Activated CD8-positive, alpha-beta memory T cell treated with anti-CD3 and anti-CD28 coated beads for 1 hour (primary cell): Measurements from ENCODE around the gene IMP3.
"Not testable (repeated sequence)": the region's sequence is repeated elsewhere in the genome, so short reads cannot be mapped to it uniquely, and the experiment has no call there.

Experiments
- DNase-seq, 2 donors: peaks; one replicate each; pipeline ENCODE4 v3.0.0-alpha.2; 2020; ENCODE audit warnings: low read depth in 1 of 2; ENCODE audit errors: extremely low read depth in 1 of 2

The IMP3 gene

GRCh38 chr15:75639709-75640482 is at the start of gene IMP3:
IMP3 (minus strand) TSS chr15:75640224; CDS start chr15:75640168, 56 bp downstream.
- DNase-seq: peak; percentile 79 to 82

GRCh38 chr15:75689429-75689828 is 49.4 kb upstream of the IMP3 start:
- not testable (repeated sequence) for DNase-seq

- DNase-seq: no peak
Observed at GRCh38 chr15:75688831-75689230, 48.8 kb upstream of the IMP3 start.

- no peak for DNase-seq
Observed at GRCh38 chr15:75688278-75688557, 48.2 kb upstream of the IMP3 start.

- no peak for DNase-seq
Observed at GRCh38 chr15:75687486-75688277, 47.7 kb upstream of the IMP3 start.

GRCh38 chr15:75686212-75686642 is 46.2 kb upstream of the IMP3 start:
- DNase-seq: peak; percentile 34 to 53

GRCh38 chr15:75685195-75685594 is 45.2 kb upstream of the IMP3 start:
- DNase-seq: no peak

GRCh38 chr15:75684648-75685047 is 44.6 kb upstream of the IMP3 start:
- no peak for DNase-seq

GRCh38 chr15:75683646-75684312 is 43.8 kb upstream of the IMP3 start:
- peak; percentile 19 to 49 for DNase-seq

GRCh38 chr15:75682181-75683135 is 42.4 kb upstream of the IMP3 start:
- no peak for DNase-seq

- no peak for DNase-seq
Observed at GRCh38 chr15:75680007-75680789, 40.2 kb upstream of the IMP3 start.

- DNase-seq: not testable (repeated sequence)
Observed at GRCh38 chr15:75678324-75678690, 38.3 kb upstream of the IMP3 start.

GRCh38 chr15:75677465-75678323 is 37.7 kb upstream of the IMP3 start:
- no peak for DNase-seq

- DNase-seq: no peak
Observed at GRCh38 chr15:75676688-75677464, 36.9 kb upstream of the IMP3 start.

- DNase-seq: no peak
Observed at GRCh38 chr15:75675579-75676404, 35.8 kb upstream of the IMP3 start.

- no peak for DNase-seq
Observed at GRCh38 chr15:75674366-75674765, 34.3 kb upstream of the IMP3 start.
